ENCODE data around the gene SUGP1.

The SUGP1 gene

GRCh38 chr19:19230999-19231398 lies 89.3 kb downstream of the SUGP1 start:
- DNase-seq: no peak
- TF ChIP-seq POLR2A (IDR thresholded peaks at IDR 0.05; ENCODE audit: low read length) (no peak), GATA1 (IDR thresholded peaks at IDR 0.05; ENCODE audit: low read depth, low read length) (no peak)

GRCh38 chr19:19229701-19230100 lies 90.6 kb downstream of the SUGP1 start:
- TF ChIP-seq GATA1 (IDR thresholded peaks at IDR 0.05; ENCODE audit: low read depth, low read length) (no peak), POLR2A (IDR thresholded peaks at IDR 0.05; ENCODE audit: low read length) (no peak)
- DNase-seq: no peak

- no peak for DNase-seq
- TF ChIP-seq POLR2A (IDR thresholded peaks at IDR 0.05; ENCODE audit: low read length) (no peak), GATA1 (IDR thresholded peaks at IDR 0.05; ENCODE audit: low read depth, low read length) (no peak)
These were observed 93.1 kb downstream of the SUGP1 start for GRCh38 chr19:19227217-19227616.

GRCh38 chr19:19226663-19227062 lies 93.6 kb downstream of the SUGP1 start:
- TF ChIP-seq GATA1 (IDR thresholded peaks at IDR 0.05; ENCODE audit: low read depth, low read length) (no peak), POLR2A (IDR thresholded peaks at IDR 0.05; ENCODE audit: low read length) (no peak)
- no peak for DNase-seq

- TF ChIP-seq POLR2A (IDR thresholded peaks at IDR 0.05; ENCODE audit: low read length) (no peak), GATA1 (IDR thresholded peaks at IDR 0.05; ENCODE audit: low read depth, low read length) (no peak)
- DNase-seq: no peak
These were observed 94.1 kb downstream of the SUGP1 start for GRCh38 chr19:19226204-19226603.
